ENCODE measurements around the gene TK2. TPM values are rescaled to one million over a fixed set of nuclear protein-coding genes. Genes with fewer than 3 reads are reported as not detected.
"Not testable (repeated sequence)": the region's sequence is repeated elsewhere in the genome, so short reads cannot be mapped to it uniquely, and the experiment has no call there.

The TK2 gene
- total RNA-seq, 2 experiments from 2014 or later, result 13.4 to 13.9 TPM

DNA sequence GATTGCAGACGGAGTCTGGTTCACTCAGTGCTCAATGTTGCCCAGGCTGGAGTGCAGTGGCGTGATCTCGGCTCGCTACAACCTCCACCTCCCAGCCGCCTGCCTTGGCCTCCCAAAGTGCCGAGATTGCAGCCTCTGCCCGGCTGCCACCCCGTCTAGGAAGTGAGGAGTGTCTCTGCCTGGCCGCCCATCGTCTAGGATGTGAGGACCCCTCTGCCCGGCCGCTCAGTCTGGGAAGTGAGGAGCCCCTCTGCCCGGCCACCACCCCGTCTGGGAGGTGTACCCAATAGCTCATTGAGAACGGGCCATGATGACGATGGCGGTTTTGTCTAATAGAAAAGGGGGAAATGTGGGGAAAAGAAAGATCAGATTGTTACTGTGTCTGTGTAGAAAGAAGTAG, 35.5 kb downstream of the TK2 start:
- H3K36me3 Mint-ChIP-seq (ENCODE audit: low read depth), result peaks cover 13% of the 10 kb centered on the region
- H3K27me3 Mint-ChIP-seq, POLR2A ChIA-PET, H3K9me3 Mint-ChIP-seq, H3K4me3 Mint-ChIP-seq, DNase-seq, H3K27ac Mint-ChIP-seq: not testable (repeated sequence)
- CTCF ChIA-PET, result interaction anchor here (2.0 kb wide), 1 partner anchor 108 kb away, joined by 19 read pairs; no protein-coding TSS in a partner anchor
- peaks cover 49% of the 10 kb centered on the region for H3K4me1 Mint-ChIP-seq

DNA sequence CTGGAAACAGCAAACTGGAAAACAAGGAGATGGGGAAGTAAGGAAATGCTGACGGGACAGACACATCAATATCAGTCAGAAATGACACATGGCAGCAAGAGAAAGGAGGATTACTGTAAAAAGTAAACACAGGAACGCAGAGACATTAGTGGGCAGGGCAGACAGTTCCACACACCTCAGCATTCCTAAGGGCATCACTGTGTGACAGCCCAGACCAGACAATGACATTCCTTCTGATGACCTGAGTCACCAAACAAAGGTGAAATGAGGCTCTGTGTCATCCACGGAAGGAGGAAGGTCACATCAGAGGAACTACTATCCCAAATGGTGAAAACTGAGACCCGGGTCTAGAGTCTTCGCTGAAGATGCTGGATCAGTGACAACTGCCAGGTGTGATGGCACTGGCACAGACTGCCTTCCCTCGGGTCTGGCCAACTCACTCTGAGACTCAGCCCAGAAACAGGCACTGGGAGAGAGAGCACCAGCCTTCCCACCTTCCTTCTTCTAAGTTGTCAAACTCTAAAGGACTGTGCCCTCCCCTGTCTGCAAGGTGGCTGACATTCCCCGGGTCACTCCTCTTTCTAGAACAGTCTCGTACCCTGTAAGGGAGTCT, 36.7 kb downstream of the TK2 start:
- Mint-ChIP-seq H3K4me1 (peaks cover 44% of the 10 kb centered on the region), H3K4me3 (no peak overlapping the region), H3K27me3 (no peaks in the 10 kb centered on the region), H3K9me3 (no peaks in the 10 kb centered on the region), H3K36me3 (ENCODE audit: low read depth) (peaks cover 12% of the 10 kb centered on the region), H3K27ac (no peak overlapping the region)
- ChIA-PET POLR2A (interaction anchor here (1.5 kb wide), 1 partner anchor 39 kb away, joined by 5 read pairs; the partner anchor contains the start of gene CKLF), CTCF (interaction anchor here (2.4 kb wide), 1 partner anchor 76 kb away, joined by 11 read pairs; no protein-coding TSS in a partner anchor)
- no peak for DNase-seq

- H3K4me3 Mint-ChIP-seq, result no peak overlapping the region
- DNase-seq, result no peak
- H3K4me1 Mint-ChIP-seq, result peaks cover 37% of the 10 kb centered on the region
- ChIA-PET CTCF (interaction anchor here (0.9 to 2.4 kb wide), 5 partner anchors 10 to 155 kb away, joined by 3 to 11 read pairs (median 5); partner anchors contain the start of gene CKLF), POLR2A (interaction anchor here (0.9 to 3.7 kb wide), 4 partner anchors 9 to 91 kb away, joined by 3 to 14 read pairs (median 4); partner anchors contain the start of gene CKLF)
- H3K27me3 Mint-ChIP-seq, result no peaks in the 10 kb centered on the region
- H3K9me3 Mint-ChIP-seq, result no peaks in the 10 kb centered on the region
- H3K27ac Mint-ChIP-seq, result no peak overlapping the region
- H3K36me3 Mint-ChIP-seq (ENCODE audit: low read depth), result peaks cover 11% of the 10 kb centered on the region
Measured at GRCh38 chr16:66512272-66513110, 37.4 kb downstream of the TK2 start.

- CTCF ChIA-PET, result interaction anchor here (0.9 to 2.4 kb wide), 5 partner anchors 11 to 154 kb away, joined by 3 to 11 read pairs (median 5); partner anchors contain the start of gene CKLF
- Mint-ChIP-seq H3K9me3 (no peaks in the 10 kb centered on the region), H3K4me3 (no peak overlapping the region), H3K27ac (no peak overlapping the region), H3K4me1 (peaks cover 30% of the 10 kb centered on the region), H3K27me3 (no peaks in the 10 kb centered on the region), H3K36me3 (ENCODE audit: low read depth) (peaks cover 5% of the 10 kb centered on the region)
- no peak for DNase-seq
- POLR2A ChIA-PET, result interaction anchor here (0.8 to 3.7 kb wide), 5 partner anchors 10 to 97 kb away, joined by 3 to 14 read pairs (median 3); partner anchors contain the start of gene CKLF
Measured at GRCh38 chr16:66511602-66512271, 38.2 kb downstream of the TK2 start.

- CTCF ChIA-PET, result interaction anchor here (1.3 to 2.4 kb wide), 3 partner anchors 41 to 154 kb away, joined by 4 to 11 read pairs (median 5); partner anchors contain the start of gene CKLF
- Mint-ChIP-seq H3K27ac (no peak overlapping the region), H3K4me1 (peaks cover 22% of the 10 kb centered on the region), H3K4me3 (no peak overlapping the region), H3K27me3 (no peaks in the 10 kb centered on the region), H3K9me3 (no peaks in the 10 kb centered on the region), H3K36me3 (ENCODE audit: low read depth) (peaks cover 5% of the 10 kb centered on the region)
- POLR2A ChIA-PET, result interaction anchor here (0.8 to 3.7 kb wide), 4 partner anchors 10 to 98 kb away, joined by 3 to 14 read pairs (median 4); partner anchors contain the start of gene CKLF
- DNase-seq, result no peak
Measured at GRCh38 chr16:66510711-66511601, 39.0 kb downstream of the TK2 start.

DNA sequence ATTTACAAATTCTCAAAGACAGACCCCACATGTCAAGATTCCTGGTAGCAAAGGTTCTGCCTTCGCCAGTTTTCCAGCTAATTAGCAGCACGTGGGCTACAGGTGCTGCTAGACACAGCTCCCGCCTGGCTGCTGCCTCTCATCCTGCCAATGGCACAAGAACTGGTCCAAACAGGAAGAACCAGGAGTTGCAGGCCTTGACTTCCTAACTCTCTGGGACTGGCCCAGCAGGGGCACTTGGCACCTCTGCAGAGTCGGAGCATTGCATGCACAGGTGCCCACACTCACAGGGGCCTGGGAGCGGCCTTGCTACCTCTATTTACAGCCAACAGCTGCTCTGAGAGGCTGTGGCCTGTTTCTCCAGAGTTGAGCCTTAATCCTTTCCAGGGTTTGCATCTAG, 39.6 kb downstream of the TK2 start:
- CTCF ChIA-PET, result no interaction called here
- H3K27me3 Mint-ChIP-seq, result no peaks in the 10 kb centered on the region
- peaks cover 5% of the 10 kb centered on the region for H3K36me3 Mint-ChIP-seq (ENCODE audit: low read depth)
- no peaks in the 10 kb centered on the region for H3K9me3 Mint-ChIP-seq
- POLR2A ChIA-PET, result interaction anchor here (1.5 to 3.7 kb wide), 2 partner anchors 11 to 42 kb away, joined by 4 to 14 read pairs; partner anchors contain the start of gene CKLF
- no peak overlapping the region for H3K27ac Mint-ChIP-seq
- DNase-seq, result no peak
- peaks cover 15% of the 10 kb centered on the region for H3K4me1 Mint-ChIP-seq
- no peak overlapping the region for H3K4me3 Mint-ChIP-seq

DNA sequence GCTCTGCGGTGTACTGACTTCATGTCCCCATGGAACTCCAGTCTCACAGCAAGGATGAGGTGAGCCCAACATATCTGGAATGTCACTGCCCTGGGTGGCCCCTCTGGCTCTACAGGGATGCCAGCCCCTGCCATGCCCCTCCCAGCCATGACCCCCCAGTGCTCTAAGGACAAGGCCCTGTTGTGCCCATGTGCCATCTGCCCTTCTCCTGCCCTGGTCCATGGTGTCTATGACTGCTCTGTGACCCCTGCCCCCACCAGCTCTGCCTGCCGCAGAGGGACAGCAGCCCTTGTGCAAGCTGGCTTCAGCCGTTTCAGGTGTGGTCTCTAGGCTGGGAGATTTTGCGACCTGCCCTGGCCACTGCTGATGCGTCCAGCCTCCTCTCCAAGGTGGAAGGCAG, 40.3 kb downstream of the TK2 start:
- no peak for DNase-seq
- Mint-ChIP-seq H3K36me3 (ENCODE audit: low read depth) (peaks cover 5% of the 10 kb centered on the region), H3K27me3 (no peaks in the 10 kb centered on the region), H3K27ac (no peak overlapping the region), H3K4me1 (peaks cover 10% of the 10 kb centered on the region), H3K9me3 (no peaks in the 10 kb centered on the region), H3K4me3 (no peak overlapping the region)
- CTCF ChIA-PET, result interaction anchor here (0.6 kb wide), 1 partner anchor 26 kb away, joined by 4 read pairs; no protein-coding TSS in a partner anchor
- POLR2A ChIA-PET, result interaction anchor here (3.7 kb wide), 1 partner anchor 12 kb away, joined by 14 read pairs; no protein-coding TSS in a partner anchor

GRCh38 chr16:66508914-66509496, 40.9 kb downstream of the TK2 start:
- Mint-ChIP-seq H3K36me3 (ENCODE audit: low read depth) (peaks cover 5% of the 10 kb centered on the region), H3K27me3 (no peaks in the 10 kb centered on the region), H3K27ac (no peak overlapping the region), H3K9me3 (no peaks in the 10 kb centered on the region), H3K4me3 (no peak overlapping the region), H3K4me1 (peaks cover 10% of the 10 kb centered on the region)
- ChIA-PET CTCF (interaction anchor here (1.0 to 1.4 kb wide), 3 partner anchors 54 to 80 kb away, joined by 3 to 4 read pairs (median 4); no protein-coding TSS in a partner anchor), POLR2A (interaction anchor here (1.3 to 3.7 kb wide), 2 partner anchors 12 to 16 kb away, joined by 3 to 14 read pairs; no protein-coding TSS in a partner anchor)
- no peak for DNase-seq

DNA sequence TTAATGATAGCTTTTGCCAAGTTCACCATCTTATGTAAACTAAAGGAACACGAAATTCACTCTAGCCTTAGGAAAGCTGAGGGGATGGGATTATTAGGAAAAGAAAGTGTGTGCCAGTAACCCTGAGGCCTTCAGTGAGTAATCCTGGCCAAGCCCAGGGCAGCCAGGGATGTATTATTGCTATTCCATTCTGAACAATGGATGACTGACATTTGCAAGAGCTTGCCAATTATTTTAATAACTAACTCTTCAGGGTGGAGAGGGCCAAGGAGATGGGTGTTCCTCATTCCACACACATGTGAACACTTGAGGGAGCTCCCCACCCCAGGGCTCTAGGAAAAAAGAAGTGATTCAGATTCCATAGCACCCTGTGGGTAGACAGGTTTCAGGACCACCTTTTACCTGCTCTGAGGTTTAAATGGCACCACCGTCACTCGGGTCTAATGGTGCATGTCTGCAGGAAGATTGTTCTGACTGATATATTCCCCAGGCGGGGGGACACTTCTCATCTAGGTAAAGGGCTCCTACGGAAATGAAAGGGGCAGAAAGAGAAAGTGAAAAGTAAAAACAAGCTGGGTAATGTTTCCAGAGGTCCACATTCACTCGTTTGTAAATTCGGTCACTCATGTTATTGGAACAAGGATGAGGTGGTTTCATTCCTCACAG, 41.5 kb downstream of the TK2 start:
- H3K36me3 Mint-ChIP-seq (ENCODE audit: low read depth), result peaks cover 5% of the 10 kb centered on the region
- H3K4me1 Mint-ChIP-seq, result peaks cover 13% of the 10 kb centered on the region
- no peak overlapping the region for H3K4me3 Mint-ChIP-seq
- no peak overlapping the region for H3K27ac Mint-ChIP-seq
- H3K27me3 Mint-ChIP-seq, result no peaks in the 10 kb centered on the region
- no peak for DNase-seq
- POLR2A ChIA-PET, result interaction anchor here (1.3 kb wide), 1 partner anchor 16 kb away, joined by 3 read pairs; no protein-coding TSS in a partner anchor
- CTCF ChIA-PET, result interaction anchor here (1.0 to 1.4 kb wide), 3 partner anchors 55 to 81 kb away, joined by 3 to 4 read pairs (median 4); no protein-coding TSS in a partner anchor
- no peaks in the 10 kb centered on the region for H3K9me3 Mint-ChIP-seq

DNA sequence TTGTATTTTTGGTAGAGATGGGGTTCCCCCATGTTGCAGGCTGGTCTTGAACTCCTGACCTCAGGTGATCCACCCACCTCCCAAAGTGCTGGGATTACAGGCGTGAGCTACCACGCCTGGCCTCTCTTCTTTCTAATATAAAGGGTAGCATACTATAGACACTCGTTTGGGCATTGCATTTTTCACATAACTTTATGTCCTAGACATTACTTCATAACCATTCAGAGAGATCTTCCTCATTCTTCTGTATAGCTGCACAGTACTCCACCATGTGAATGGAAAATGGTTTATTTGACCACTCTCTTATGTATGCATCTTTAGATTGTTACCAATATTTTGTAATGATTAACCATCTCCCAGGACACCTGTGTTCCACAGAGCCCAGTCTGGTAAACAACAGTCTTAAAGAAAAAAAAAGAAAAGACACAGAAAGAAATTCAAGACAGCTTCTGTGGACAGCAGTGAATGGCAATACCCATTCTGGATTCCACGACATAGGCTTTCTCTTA, 42.1 kb downstream of the TK2 start:
- ChIA-PET POLR2A (interaction anchor here (1.3 kb wide), 1 partner anchor 17 kb away, joined by 3 read pairs; no protein-coding TSS in a partner anchor), CTCF (interaction anchor here (1.4 kb wide), 1 partner anchor 57 kb away, joined by 4 read pairs; no protein-coding TSS in a partner anchor)
- H3K4me1 Mint-ChIP-seq, result peaks cover 14% of the 10 kb centered on the region
- no peak overlapping the region for H3K4me3 Mint-ChIP-seq
- H3K36me3 Mint-ChIP-seq (ENCODE audit: low read depth), result peaks cover 2% of the 10 kb centered on the region
- no peak overlapping the region for H3K27ac Mint-ChIP-seq
- no peak for DNase-seq
- no peaks in the 10 kb centered on the region for H3K27me3 Mint-ChIP-seq
- no peaks in the 10 kb centered on the region for H3K9me3 Mint-ChIP-seq

DNA sequence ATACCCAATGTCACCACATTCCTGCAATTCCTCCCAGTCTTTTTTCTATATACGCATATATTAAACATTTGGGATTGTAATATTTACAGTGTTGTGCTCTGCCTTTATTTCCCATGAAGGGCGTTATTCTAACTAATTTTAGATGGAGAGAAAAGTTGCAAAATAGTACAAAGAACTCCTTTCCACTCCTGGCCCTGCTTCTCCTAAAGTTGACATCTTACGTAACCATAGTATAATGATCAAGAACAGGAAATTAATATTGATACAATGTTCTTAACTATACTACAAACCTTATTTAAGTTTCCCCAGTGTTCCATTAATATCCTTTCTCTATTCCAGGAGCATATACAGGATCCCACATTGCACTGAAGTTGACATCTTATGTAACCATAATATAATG, 46.3 kb downstream of the TK2 start:
- H3K36me3 Mint-ChIP-seq (ENCODE audit: low read depth), result peaks cover 3% of the 10 kb centered on the region
- DNase-seq, result no peak
- H3K27me3 Mint-ChIP-seq, result peaks cover 5% of the 10 kb centered on the region
- no peaks in the 10 kb centered on the region for H3K9me3 Mint-ChIP-seq
- H3K4me1 Mint-ChIP-seq, result peaks cover 9% of the 10 kb centered on the region
- no peak overlapping the region for H3K27ac Mint-ChIP-seq
- no peak overlapping the region for H3K4me3 Mint-ChIP-seq
- POLR2A ChIA-PET, result interaction anchor here (1.0 kb wide), 1 partner anchor 17 kb away, joined by 3 read pairs; no protein-coding TSS in a partner anchor
- CTCF ChIA-PET, result no interaction called here

All from activated CD4-positive, alpha-beta memory T cell treated with anti-CD3 and anti-CD28 coated beads, Interleukin-2, amount 10 ng/mL, durations not matched to agents 7 days and 5 days (primary cell).